Prostate gland (tissue), 2 donors: ENCODE results near the gene HCN4.

Source experiments
- CTCF ChIP-seq, 4 experiments: fragments of 200-600 bp in 2 of 4; fragments of 450-650 bp in 2 of 4; sonication (generic) in 2 of 4; IDR thresholded peaks; 1 replicate in 3 of 4; 2 replicates in 1 of 4; pipeline ENCODE4 v1.5.1; 2016 to 2019; ENCODE audit warnings: antibody characterized with exemption in 4 of 4, mild to moderate bottlenecking in 2 of 4, moderate library complexity in 2 of 4
- POLR2A ChIP-seq: fragments of 450-650 bp; IDR thresholded peaks from one replicate; pipeline ENCODE4 v1.6.1; 2016; ENCODE audit warnings: antibody characterized with exemption, mild to moderate bottlenecking

GRCh38 chr15:73403171-73403570 lies 34.4 kb upstream of the HCN4 start:
- TF ChIP-seq POLR2A, result no peak
- TF ChIP-seq CTCF (IDR thresholded peaks at IDR 0.05), result no peak
